Activated naive CD8-positive, alpha-beta T cell treated with anti-CD3 and anti-CD28 coated beads, Interleukin-2, amount 50 U/mL, for 24 hours (primary cell): ENCODE data around the gene LRRC4C.

ENCODE experiments used
- ATAC-seq: fragments of 150-1000 bp; cut with Tn5 transposase; one replicate; pipeline ENCODE4 v1.10.0; 2021
- DNase-seq: peaks from one replicate; pipeline ENCODE4 v3.0.0; 2021
- H3K27ac Mint-ChIP-seq: one replicate; pipeline ENCODE4 v1.8.0; 2021; ENCODE audit warnings: mild to moderate bottlenecking, mixed read lengths
- H3K27me3 Mint-ChIP-seq: one replicate; pipeline ENCODE4 v1.8.0; 2021; ENCODE audit warnings: mixed read lengths
- H3K36me3 Mint-ChIP-seq: one replicate; pipeline ENCODE4 v1.8.0; 2021; ENCODE audit warnings: low read depth, mixed read lengths
- H3K4me1 Mint-ChIP-seq: one replicate; pipeline ENCODE4 v1.8.0; 2021; ENCODE audit warnings: mixed read lengths
- H3K4me3 Mint-ChIP-seq: one replicate; pipeline ENCODE4 v1.8.0; 2021; ENCODE audit warnings: mild to moderate bottlenecking, moderate library complexity, mixed read lengths
- H3K9me3 Mint-ChIP-seq: one replicate; pipeline ENCODE4 v1.8.0; 2021; ENCODE audit warnings: mixed read lengths

Gene LRRC4C

DNA sequence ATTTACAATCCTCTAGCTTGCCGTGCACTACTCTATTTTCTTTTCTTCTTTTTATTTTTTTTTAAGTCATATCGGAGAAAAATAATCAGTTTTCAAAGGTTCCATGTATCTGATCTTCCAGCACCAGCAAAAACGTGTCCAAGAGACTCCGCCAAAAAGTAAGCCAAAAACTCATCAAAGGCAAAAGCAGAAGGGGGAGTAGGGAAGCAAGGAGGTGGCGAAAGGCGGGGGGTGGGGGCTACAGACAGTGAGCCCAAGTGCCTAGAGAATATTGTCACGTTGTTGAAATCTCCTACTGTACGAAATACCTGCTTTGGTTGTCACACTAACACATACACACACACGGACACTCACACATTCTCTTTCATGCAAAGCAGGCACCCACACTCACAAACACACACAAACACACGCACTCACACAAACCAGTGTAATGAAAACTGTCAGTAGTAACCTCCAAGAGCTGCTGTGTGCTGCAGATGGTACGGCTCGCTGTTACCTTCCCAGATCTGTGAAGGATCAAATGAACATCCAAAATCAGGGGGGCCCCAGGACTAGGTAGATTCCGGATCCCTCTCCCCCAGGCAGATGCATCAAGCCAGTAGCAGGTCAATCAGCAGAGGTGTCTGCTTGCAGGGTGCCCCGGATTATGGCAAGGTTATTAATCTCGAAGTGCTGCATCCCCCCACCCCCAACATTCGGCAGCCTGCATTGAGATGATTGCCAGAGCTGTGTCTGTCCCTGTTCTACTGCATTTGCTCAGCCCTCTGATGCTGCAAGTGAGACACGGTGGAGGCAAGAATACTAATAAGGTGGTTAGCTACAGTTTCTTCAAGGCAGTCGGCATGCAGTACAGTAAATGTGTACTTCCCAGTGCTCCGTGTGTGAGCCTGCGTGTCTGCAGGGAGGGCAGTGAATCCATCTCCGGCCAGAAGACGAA is at the start of gene LRRC4C:
Gene LRRC4C (minus strand): TSS at position 188 of the 937 bp plus-strand sequence.
- Mint-ChIP-seq H3K4me3 (no peak within 1 kb of the TSS), H3K9me3 (peaks cover 7% of the 10 kb centered on the region), H3K4me1 (no peaks in the 10 kb centered on the region), H3K27ac (no peak within 1 kb of the TSS), H3K36me3 (no peaks in the 10 kb centered on the region), H3K27me3 (peaks cover 14% of the 10 kb centered on the region)
- DNase-seq (no peak), ATAC-seq (no peak)

DNA sequence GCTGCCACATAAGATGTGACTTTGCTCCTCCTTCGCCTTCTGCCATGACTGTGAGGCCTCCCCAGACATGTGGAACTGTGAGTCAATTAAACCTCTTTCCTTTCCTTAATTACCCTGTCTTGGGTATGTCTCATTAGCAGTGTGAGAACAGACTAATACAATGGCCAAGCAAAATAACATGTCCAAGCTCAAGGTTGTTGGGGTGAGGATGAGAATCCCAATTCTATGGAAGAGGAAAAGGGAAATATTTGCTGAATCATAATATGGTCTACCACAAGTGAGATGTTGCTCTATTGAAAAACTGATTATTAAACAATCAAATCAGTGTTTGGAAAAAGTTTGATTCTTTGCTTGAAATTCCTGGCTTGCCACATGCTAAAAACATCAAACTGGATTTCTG is 48.7 kb upstream of the LRRC4C start:
- ATAC-seq (no peak), DNase-seq (no peak)
- no peak overlapping the region for H3K4me3 Mint-ChIP-seq
- no peaks in the 10 kb centered on the region for H3K4me1 Mint-ChIP-seq
- H3K9me3 Mint-ChIP-seq, result peaks cover 6% of the 10 kb centered on the region
- H3K36me3 Mint-ChIP-seq, result no peaks in the 10 kb centered on the region
- no peaks in the 10 kb centered on the region for H3K27me3 Mint-ChIP-seq
- H3K27ac Mint-ChIP-seq, result no peak overlapping the region

DNA sequence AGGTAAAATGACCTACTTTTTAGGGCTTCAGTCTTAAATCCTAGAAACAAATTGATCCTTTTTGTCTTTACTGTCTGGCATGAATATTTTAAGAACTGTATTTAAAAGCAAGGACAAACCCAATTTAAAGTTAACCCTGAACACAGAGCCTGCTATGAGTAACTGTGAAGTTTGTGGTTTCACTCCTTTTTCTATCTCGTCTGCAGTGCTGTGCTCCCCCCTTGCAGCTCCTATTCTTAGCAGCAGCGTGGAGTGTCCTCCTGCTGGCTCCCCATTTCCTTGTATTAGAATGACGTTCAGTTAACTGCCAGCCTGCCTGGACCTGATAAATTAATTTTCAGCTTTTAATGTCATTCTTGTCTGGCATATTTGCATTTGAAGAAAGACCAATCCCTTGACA is 40.0 kb upstream of the LRRC4C start:
- ATAC-seq, result no peak
- H3K4me3 Mint-ChIP-seq, result no peak overlapping the region
- H3K36me3 Mint-ChIP-seq, result no peaks in the 10 kb centered on the region
- peaks cover 9% of the 10 kb centered on the region for H3K9me3 Mint-ChIP-seq
- no peaks in the 10 kb centered on the region for H3K4me1 Mint-ChIP-seq
- no peak for DNase-seq
- H3K27me3 Mint-ChIP-seq, result no peaks in the 10 kb centered on the region
- no peak overlapping the region for H3K27ac Mint-ChIP-seq

DNA sequence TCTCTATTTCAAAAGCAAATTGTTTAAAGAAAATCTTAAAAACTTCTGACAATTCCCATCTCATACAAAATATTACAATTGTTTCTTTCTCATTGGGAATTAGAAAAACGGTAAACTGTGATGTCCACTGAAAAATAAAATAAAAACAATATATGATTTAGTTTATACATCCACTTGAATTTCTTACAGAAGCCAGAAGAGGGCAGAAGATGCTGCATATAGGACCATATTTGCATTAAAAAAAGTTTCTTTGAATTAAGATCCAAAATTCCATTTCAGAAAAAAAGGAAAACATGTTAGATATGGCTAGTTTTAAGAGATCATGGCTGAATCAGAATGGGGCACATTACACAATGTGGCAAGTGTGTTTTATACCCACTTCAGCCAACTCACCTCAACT is 39.3 kb upstream of the LRRC4C start:
- Mint-ChIP-seq H3K36me3 (no peaks in the 10 kb centered on the region), H3K9me3 (peaks cover 9% of the 10 kb centered on the region), H3K27me3 (no peaks in the 10 kb centered on the region), H3K27ac (no peak overlapping the region), H3K4me1 (no peaks in the 10 kb centered on the region), H3K4me3 (no peak overlapping the region)
- ATAC-seq (no peak), DNase-seq (no peak)

DNA sequence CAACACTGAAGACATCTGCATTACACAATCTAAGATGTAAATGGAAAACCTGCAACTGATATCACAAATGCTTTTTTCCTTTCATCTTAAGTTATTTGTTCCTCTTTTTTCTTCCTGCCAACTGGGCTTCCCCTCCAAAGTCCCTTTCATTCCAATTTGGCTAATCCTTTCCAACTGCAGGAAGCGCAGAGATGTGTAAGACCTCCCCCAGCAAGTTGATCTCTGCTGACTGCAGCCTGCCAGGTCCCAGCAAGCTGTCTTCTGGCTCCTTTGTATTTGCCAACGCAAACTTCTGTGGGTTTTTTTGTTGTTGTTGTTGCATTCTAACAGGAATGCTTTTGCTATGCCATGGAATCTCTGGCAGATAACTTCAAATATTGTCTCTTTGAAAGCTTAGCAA is 38.5 kb upstream of the LRRC4C start:
- no peak for ATAC-seq
- H3K27ac Mint-ChIP-seq, result no peak overlapping the region
- H3K9me3 Mint-ChIP-seq, result peaks cover 9% of the 10 kb centered on the region
- no peak for DNase-seq
- no peaks in the 10 kb centered on the region for H3K27me3 Mint-ChIP-seq
- no peaks in the 10 kb centered on the region for H3K36me3 Mint-ChIP-seq
- no peak overlapping the region for H3K4me3 Mint-ChIP-seq
- no peaks in the 10 kb centered on the region for H3K4me1 Mint-ChIP-seq

- Mint-ChIP-seq H3K4me1 (no peaks in the 10 kb centered on the region), H3K9me3 (peaks cover 5% of the 10 kb centered on the region), H3K4me3 (no peak overlapping the region), H3K27me3 (no peaks in the 10 kb centered on the region), H3K36me3 (no peaks in the 10 kb centered on the region), H3K27ac (no peak overlapping the region)
- ATAC-seq, result no peak
- DNase-seq, result no peak
Observed at GRCh38 chr11:41494716-41495115, 35.3 kb upstream of the LRRC4C start.

DNA sequence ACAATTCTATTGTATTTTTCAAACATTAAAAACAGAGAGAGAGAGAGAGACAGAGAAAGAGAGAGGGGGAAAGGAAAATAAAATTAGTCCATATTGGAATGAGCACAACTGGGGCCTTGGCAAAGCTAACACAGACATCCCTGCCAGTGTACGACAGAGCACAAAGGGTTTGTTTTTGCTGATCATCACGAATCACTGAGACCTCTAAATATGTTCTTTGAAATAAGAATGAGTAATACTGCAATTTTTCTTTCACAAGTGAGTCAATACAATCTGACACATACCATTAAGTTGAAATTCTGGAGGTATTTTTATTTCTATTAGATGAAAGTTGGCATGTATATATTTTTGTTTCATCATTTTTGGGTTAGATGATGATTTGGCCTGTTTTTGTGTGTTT is 27.0 kb upstream of the LRRC4C start:
- no peak overlapping the region for H3K4me3 Mint-ChIP-seq
- H3K27me3 Mint-ChIP-seq, result no peaks in the 10 kb centered on the region
- no peak overlapping the region for H3K27ac Mint-ChIP-seq
- no peaks in the 10 kb centered on the region for H3K4me1 Mint-ChIP-seq
- ATAC-seq, result no peak
- no peak for DNase-seq
- H3K36me3 Mint-ChIP-seq, result no peaks in the 10 kb centered on the region
- H3K9me3 Mint-ChIP-seq, result peaks cover 5% of the 10 kb centered on the region

DNA sequence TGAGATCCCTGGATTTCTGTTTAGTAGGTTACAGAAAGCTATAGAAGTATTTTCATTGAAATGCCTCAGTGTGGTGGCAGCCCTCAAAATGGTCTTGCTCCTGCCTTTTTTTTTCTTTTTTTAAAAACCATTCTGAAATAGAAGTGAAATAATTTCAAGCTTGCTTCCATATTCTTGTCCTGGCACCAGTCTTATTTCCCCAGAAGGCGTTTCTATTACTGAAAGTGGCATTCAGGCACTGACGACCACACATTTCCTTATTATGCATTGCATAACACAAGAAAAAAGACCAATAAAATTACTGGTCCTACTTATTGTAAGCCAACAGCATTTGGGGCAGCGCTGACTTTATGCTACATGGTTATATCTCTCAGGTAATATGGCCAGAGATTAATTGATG is 24.5 kb upstream of the LRRC4C start:
- no peaks in the 10 kb centered on the region for H3K9me3 Mint-ChIP-seq
- H3K4me1 Mint-ChIP-seq, result no peaks in the 10 kb centered on the region

DNA sequence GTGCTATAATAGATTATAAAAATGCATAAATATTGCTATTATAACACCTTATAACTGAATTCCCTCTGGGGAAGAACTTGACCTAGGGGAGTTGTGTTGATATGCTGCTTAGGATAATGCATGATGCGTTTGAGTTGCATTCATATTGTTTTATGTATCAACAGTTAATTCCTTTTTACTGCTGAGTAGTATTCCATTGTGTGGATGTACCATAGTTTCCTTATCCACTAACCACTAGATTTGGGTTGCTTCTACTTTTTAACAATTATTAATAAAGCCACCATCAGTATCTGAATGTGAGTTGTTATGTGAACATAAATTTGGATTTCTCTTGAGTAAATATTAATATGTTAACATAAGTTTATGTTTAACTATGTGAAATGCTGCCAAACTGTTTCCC is 19.7 kb upstream of the LRRC4C start:
- DNase-seq (no peak), ATAC-seq (no peak)
- Mint-ChIP-seq H3K4me3 (no peak overlapping the region), H3K27ac (no peak overlapping the region), H3K4me1 (no peaks in the 10 kb centered on the region), H3K27me3 (no peaks in the 10 kb centered on the region), H3K36me3 (no peaks in the 10 kb centered on the region), H3K9me3 (peaks cover 13% of the 10 kb centered on the region)

More for the DNA sequence above, 24.5 kb upstream of the LRRC4C start:
- ATAC-seq, result no peak
- Mint-ChIP-seq H3K27me3 (no peaks in the 10 kb centered on the region), H3K27ac (no peak overlapping the region), H3K36me3 (no peaks in the 10 kb centered on the region), H3K4me3 (no peak overlapping the region)
- DNase-seq, result no peak

DNA sequence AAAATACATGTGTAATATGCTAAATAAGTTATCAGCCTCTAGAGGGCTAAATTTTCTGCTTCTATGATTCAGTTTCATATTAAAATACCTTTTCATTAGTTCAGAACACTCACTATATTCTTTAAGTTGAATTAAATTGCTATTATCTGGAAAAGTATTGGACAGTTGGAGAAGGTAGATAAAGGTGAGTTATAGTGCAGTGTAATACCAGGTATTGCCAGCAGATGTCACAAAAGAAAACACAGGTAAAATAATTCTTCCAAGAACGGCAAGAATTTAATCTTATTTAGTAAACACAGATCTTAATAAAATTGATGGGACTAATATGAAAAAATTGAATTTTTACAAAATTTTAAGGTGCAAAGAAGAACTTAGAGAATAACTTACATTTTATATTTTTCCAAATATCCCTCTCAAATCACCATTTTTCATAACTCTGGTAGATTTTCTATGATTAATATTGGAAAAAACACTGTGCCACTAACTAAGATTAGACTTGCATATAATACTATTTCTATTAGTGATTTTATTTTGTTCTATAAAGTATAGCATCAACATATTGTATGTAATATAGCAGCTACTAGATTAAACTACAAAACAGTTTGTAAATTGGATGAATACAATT is 1.7 kb upstream of the LRRC4C start:
- Mint-ChIP-seq H3K4me1 (no peaks in the 10 kb centered on the region), H3K27me3 (peaks cover 14% of the 10 kb centered on the region), H3K4me3 (no peak overlapping the region), H3K9me3 (peaks cover 7% of the 10 kb centered on the region), H3K36me3 (no peaks in the 10 kb centered on the region), H3K27ac (no peak overlapping the region)
- DNase-seq, result no peak
- no peak for ATAC-seq

- H3K27me3 Mint-ChIP-seq, result peaks cover 14% of the 10 kb centered on the region
- H3K27ac Mint-ChIP-seq, result no peak overlapping the region
- no peak for DNase-seq
- H3K4me1 Mint-ChIP-seq, result no peaks in the 10 kb centered on the region
- peaks cover under 1% of the 10 kb centered on the region for H3K9me3 Mint-ChIP-seq
- no peak overlapping the region for H3K4me3 Mint-ChIP-seq
- H3K36me3 Mint-ChIP-seq, result no peaks in the 10 kb centered on the region
- no peak for ATAC-seq
Observed at GRCh38 chr11:41458641-41459040, 811 bp downstream of the LRRC4C start.

DNA sequence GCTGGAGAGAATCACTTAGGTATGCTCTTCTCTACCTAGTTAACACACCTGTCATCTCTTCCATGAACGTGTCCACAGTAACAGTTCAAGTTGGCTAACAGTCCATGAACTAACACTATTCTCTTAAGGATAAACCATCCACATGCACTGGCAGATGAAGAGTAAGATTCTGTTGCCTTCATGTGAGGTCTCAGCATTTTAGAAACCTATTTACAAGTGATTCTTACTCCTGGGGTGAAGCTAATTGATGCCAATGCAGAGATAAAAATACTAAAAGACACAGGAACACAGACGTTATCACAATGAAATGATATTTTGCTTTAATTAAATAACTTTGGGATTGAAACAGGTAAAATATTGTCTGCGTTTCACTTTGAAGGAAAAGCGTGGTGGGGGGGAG is 1.3 kb downstream of the LRRC4C start:
- Mint-ChIP-seq H3K27ac (no peak overlapping the region), H3K36me3 (no peaks in the 10 kb centered on the region), H3K27me3 (peaks cover 14% of the 10 kb centered on the region), H3K4me1 (no peaks in the 10 kb centered on the region), H3K9me3 (no peaks in the 10 kb centered on the region), H3K4me3 (no peak overlapping the region)
- DNase-seq, result no peak
- ATAC-seq, result no peak

DNA sequence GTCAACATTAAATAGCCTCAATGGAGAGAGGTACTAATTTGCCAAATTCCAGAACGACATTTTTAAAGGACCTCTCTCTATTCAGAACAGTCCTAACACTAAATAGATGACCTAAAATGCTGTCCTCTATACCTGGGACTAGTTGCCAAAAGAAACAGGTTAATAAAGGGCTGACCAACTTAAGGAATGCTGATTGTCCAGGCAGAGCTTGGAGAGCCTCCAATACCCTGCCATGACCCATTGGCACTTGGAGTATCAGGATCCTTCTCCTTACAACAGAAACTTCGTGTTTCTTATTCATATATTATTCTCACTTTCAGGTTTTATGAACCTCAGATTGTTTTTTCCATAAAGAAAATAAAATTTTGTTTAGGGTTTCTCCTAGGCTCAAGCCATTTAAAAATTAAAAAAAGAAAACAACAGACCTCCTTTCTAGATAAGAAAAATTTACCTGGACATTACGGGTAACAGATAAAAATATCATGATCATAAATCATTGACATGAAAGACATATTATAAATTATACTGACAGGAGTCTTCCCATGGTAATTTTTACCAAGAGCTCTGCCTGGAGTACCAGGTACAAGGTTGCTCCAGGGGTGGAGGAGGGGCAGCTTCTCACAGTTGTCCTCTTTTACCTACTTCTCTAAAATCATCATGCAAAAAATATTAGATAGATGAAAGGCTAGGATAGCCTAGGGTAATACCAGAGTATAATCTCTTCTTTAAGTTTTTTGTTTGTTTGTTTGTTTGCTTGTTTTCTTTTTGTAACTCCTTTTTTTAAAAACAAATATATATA is 2.0 kb downstream of the LRRC4C start:
- Mint-ChIP-seq H3K4me1 (no peaks in the 10 kb centered on the region), H3K4me3 (no peak overlapping the region), H3K27me3 (peaks cover 14% of the 10 kb centered on the region), H3K36me3 (no peaks in the 10 kb centered on the region), H3K9me3 (no peaks in the 10 kb centered on the region), H3K27ac (no peak overlapping the region)
- no peak for ATAC-seq
- no peak for DNase-seq

DNA sequence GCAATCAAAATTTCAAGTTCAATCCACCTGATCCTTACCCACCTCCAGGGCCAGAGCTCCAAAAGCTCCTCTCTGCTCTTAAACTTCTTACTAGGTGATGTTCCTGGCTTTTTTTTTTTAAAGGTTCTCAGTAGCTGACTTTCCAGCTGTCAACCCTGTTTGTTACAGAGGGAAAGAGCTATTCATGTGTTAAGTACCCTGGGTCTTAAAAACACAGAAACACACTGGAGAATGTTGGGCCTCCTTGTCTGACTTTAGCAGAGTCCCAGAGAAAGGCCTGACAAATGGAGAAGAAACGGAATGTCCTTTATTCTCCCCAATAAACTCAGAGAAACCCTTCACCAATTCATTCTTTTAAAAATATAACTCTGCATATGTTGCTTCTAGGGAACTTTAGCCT is 3.2 kb downstream of the LRRC4C start:
- ATAC-seq, result no peak
- no peak for DNase-seq
- Mint-ChIP-seq H3K4me1 (no peaks in the 10 kb centered on the region), H3K27ac (no peak overlapping the region), H3K36me3 (no peaks in the 10 kb centered on the region), H3K9me3 (no peaks in the 10 kb centered on the region), H3K4me3 (no peak overlapping the region), H3K27me3 (peaks cover 14% of the 10 kb centered on the region)

- no peaks in the 10 kb centered on the region for H3K27me3 Mint-ChIP-seq
- no peak overlapping the region for H3K4me3 Mint-ChIP-seq
- no peak for DNase-seq
- no peak for ATAC-seq
- H3K9me3 Mint-ChIP-seq, result no peaks in the 10 kb centered on the region
- no peak overlapping the region for H3K27ac Mint-ChIP-seq
- no peaks in the 10 kb centered on the region for H3K4me1 Mint-ChIP-seq
- H3K36me3 Mint-ChIP-seq, result no peaks in the 10 kb centered on the region
Observed at GRCh38 chr11:41451011-41451410, 8.4 kb downstream of the LRRC4C start.
